Adipocyte (in vitro differentiated cells): Measurements from ENCODE around the gene NCOR2.

Experiments
- DNase-seq: peaks from one replicate; pipeline ENCODE4 v3.0.0-alpha.2; 2015; ENCODE audit warnings: low read depth
- H3K27me3 ChIP-seq: replicated peaks from 2 replicates; pipeline ENCODE4 v1.7.0; 2013; ENCODE audit warnings: mild to moderate bottlenecking, low read length, moderate library complexity; ENCODE audit not compliant: control insufficient read depth, insufficient read depth
- H3K36me3 ChIP-seq: 2 replicates; pipeline ENCODE4 v1.7.0; 2013; ENCODE audit warnings: low read length, mild to moderate bottlenecking, moderate library complexity; ENCODE audit not compliant: control insufficient read depth, insufficient read depth, severe bottlenecking
- H3K4me1 ChIP-seq: 2 replicates; pipeline ENCODE4 v1.7.0; 2013; ENCODE audit warnings: mild to moderate bottlenecking, low read length, moderate library complexity; ENCODE audit not compliant: control insufficient read depth, insufficient read depth
- H3K4me3 ChIP-seq: 2 replicates; pipeline ENCODE4 v1.7.0; 2013; ENCODE audit warnings: mild to moderate bottlenecking, low read length, moderate library complexity
- H3K9ac ChIP-seq: 2 replicates; pipeline ENCODE4 v1.7.0; 2013; ENCODE audit warnings: mild to moderate bottlenecking, low read length, moderate library complexity
- H3K9me3 ChIP-seq: 2 replicates; pipeline ENCODE4 v1.7.0; 2013; ENCODE audit warnings: mild to moderate bottlenecking, low read length, moderate library complexity; ENCODE audit not compliant: control insufficient read depth

Gene NCOR2

DNA sequence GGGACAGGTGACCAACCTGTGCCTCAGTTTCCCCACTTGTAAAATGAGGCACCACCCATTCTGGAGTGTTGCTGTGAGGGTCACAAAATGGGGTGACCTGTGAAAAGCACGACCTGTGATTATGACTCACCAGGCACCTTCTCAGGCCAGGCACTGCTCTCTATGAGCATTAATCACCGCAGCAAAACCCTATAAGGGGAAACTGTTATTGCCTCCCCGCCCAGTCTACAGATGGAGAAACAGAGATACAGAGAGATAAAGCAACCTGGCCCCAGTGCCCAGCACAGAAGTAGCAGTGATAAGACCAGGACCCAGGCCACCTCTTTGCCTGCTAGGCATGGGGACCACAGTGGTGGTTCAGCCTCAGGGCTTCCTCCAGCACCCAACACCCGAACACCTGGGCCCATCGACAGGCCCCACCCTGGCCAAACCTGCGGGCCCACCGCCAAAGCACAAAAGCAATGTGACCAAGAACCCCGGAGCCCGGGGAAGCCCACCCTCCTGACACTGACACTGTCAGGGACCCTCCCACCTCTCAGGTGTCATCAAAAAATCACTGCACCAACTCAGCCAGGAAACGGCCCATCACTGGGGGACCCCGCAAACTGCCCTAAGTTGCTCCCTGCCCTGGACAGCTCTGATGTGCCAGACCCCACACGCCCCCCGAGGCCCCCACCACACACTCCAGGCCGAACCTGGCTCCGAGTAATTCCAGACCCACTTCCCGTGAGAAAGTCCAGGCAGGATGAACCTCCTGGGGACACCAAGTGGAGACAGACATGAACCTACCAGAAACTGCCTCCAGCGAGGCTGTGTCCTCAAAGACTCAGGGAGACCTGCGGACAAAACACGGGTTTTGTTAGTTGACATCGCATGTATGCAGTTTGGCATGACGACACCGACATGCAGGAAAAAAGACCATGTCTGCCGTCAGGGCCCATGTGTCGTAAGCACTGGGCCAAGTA is 32.4 kb downstream of the NCOR2 start:
- no peaks in the 10 kb centered on the region for H3K27me3 ChIP-seq
- H3K9me3 ChIP-seq, result no peaks in the 10 kb centered on the region
- DNase-seq, result no peak
- H3K9ac ChIP-seq, result no peak overlapping the region
- peaks cover 28% of the 10 kb centered on the region for H3K4me1 ChIP-seq
- H3K4me3 ChIP-seq, result no peak overlapping the region
- H3K36me3 ChIP-seq, result no peaks in the 10 kb centered on the region

DNA sequence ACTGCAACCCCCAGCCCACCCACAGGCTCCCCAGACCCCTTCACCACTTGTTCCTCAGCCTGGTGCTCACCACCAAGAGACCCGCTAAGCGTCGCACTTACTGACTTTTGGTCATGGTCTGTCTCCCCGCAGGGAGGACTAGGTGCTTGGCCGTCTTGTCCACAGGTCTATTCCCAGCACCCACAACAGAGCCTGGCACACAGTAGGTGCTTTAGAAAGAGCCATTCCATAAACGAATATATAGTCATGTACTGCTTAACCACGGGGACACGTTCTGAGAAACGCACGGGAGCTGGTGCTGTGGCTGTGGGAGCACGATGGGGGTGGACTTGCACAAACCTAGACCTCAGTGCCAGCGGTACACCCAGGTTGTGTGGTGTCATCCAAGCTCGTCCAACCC is 34.0 kb downstream of the NCOR2 start:
- Histone ChIP-seq H3K4me1 (peaks cover 28% of the 10 kb centered on the region), H3K9me3 (no peaks in the 10 kb centered on the region), H3K27me3 (no peaks in the 10 kb centered on the region), H3K36me3 (no peaks in the 10 kb centered on the region), H3K9ac (no peak overlapping the region), H3K4me3 (no peak overlapping the region)
- no peak for DNase-seq

DNA sequence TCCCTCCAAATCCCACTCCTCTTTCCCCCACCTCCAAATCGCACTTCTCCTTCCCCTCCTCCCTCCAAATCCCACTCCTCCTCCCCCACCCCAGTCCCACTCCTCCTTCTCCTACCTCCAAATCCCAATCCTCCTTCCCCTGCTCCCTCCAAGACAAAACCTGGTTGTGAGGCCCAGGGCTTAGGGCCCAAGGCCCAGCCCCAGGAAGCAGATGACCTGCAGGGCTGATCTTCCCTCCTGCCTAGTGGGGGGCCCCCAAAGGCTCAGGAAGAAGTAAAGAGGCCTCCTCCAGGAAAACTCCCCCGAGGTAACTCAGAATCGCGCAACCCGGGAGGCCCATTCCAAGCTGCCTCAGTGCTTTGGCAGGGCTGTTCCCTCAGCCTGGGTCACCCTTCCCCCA is 34.4 kb downstream of the NCOR2 start:
- no peak overlapping the region for H3K9ac ChIP-seq
- H3K4me3 ChIP-seq, result no peak overlapping the region
- H3K36me3 ChIP-seq, result no peaks in the 10 kb centered on the region
- peaks cover 28% of the 10 kb centered on the region for H3K4me1 ChIP-seq
- DNase-seq, result no peak
- H3K27me3 ChIP-seq, result no peaks in the 10 kb centered on the region
- no peaks in the 10 kb centered on the region for H3K9me3 ChIP-seq

DNA sequence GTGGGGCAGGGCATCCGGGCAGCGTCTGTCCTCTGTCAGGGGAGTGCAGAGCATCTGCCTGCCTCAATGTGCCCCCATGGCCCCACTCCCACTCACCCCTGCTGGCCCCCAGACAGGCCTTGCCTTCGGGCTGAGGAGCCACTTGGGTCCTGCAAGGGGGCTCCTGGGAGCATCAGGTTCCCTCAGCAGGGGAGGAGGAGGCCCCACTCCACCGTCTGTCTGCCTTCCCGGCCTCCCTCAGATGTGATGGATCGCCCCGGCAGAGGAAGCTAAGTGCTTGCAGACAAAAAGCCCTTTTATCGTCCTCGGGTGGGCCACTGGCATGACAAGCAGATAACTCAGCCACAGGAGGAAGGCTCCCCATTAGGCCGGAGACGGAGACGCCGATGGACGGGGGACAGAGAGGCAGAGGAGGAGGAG is 35.1 kb downstream of the NCOR2 start:
- Histone ChIP-seq H3K4me3 (no peak overlapping the region), H3K4me1 (peaks cover 25% of the 10 kb centered on the region), H3K36me3 (no peaks in the 10 kb centered on the region), H3K9ac (no peak overlapping the region), H3K27me3 (no peaks in the 10 kb centered on the region), H3K9me3 (no peaks in the 10 kb centered on the region)
- no peak for DNase-seq

DNA sequence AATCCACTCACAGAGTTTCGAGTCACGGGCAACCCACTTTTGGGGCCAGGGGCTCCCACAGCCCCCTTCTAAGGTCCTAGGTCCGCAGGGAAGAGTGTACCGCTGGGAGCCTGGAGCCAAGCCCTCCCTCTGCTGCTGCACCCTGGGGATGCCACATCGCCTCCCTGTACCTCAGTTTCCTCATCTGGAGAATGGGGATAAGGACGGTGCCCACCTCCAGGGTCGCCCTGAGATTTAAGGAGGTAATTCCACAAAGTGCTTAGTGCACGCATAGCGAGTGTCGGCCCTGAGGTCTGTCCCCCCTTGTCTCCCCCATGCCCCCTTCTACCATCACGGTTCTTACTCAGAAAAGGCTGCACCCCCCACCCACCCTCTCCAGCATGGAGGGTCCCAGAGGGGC is 35.5 kb downstream of the NCOR2 start:
- Histone ChIP-seq H3K27me3 (no peaks in the 10 kb centered on the region), H3K4me1 (peaks cover 21% of the 10 kb centered on the region), H3K36me3 (no peaks in the 10 kb centered on the region), H3K9me3 (no peaks in the 10 kb centered on the region), H3K4me3 (no peak overlapping the region), H3K9ac (no peak overlapping the region)
- DNase-seq, result no peak

DNA sequence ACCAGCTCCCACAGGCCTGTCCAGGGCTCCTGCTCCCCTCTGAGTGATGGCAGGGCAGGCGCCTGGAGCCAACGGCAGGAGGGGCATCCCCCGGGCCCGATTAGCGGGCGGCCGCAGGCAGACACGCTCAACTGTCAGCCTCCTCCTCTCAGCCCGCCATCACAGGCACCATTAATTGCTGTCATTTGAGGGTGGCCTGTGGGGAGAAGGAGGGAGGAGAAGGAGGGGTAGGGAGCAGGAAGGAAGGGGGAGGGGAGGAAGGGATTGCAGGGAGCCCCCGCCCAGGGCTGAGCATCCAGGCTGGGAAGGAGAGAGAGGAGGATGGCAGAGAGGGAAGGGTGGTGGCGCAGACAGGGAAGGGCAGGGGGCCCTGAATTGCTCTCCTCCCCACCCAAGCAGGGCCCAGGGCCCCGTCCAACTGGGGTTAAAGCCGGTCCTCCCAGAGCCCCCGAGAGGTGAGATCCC is 36.1 kb downstream of the NCOR2 start:
- H3K4me3 ChIP-seq, result no peak overlapping the region
- DNase-seq, result no peak
- no peak overlapping the region for H3K9ac ChIP-seq
- no peaks in the 10 kb centered on the region for H3K27me3 ChIP-seq
- H3K4me1 ChIP-seq, result peaks cover 15% of the 10 kb centered on the region
- H3K9me3 ChIP-seq, result no peaks in the 10 kb centered on the region
- no peaks in the 10 kb centered on the region for H3K36me3 ChIP-seq

DNA sequence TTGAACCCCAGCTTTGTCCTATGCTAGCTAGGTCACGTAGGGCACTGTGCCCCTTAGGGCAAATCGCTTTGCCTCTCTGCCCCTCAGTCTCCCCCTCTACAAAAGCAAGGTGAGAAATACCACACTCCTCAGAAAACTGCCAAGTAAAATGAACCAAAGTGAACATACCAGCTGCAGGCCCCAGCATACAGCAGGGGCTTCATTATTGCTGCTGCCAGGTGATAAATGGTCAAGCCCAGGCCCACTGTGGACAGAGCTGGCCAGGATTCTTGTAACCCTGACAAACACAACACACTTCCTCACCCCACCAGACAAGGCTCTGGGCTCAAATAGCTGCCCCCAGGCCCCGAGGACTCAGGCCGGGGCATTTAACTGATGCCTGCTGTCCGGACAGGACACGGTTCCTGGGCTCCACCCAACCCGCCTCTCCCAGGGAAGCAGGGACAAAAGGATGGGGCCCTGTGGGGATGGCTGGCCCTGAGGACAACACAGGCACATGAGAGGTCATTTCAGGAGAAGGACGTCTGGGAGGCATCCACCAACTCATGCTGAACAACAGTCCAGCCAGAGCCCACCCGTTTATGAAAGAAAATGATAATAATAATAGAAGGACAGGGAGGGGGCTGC is 36.7 kb downstream of the NCOR2 start:
- H3K4me3 ChIP-seq, result no peak overlapping the region
- H3K9ac ChIP-seq, result no peak overlapping the region
- no peaks in the 10 kb centered on the region for H3K27me3 ChIP-seq
- H3K36me3 ChIP-seq, result no peaks in the 10 kb centered on the region
- H3K9me3 ChIP-seq, result no peaks in the 10 kb centered on the region
- H3K4me1 ChIP-seq, result peaks cover 13% of the 10 kb centered on the region
- DNase-seq, result no peak

DNA sequence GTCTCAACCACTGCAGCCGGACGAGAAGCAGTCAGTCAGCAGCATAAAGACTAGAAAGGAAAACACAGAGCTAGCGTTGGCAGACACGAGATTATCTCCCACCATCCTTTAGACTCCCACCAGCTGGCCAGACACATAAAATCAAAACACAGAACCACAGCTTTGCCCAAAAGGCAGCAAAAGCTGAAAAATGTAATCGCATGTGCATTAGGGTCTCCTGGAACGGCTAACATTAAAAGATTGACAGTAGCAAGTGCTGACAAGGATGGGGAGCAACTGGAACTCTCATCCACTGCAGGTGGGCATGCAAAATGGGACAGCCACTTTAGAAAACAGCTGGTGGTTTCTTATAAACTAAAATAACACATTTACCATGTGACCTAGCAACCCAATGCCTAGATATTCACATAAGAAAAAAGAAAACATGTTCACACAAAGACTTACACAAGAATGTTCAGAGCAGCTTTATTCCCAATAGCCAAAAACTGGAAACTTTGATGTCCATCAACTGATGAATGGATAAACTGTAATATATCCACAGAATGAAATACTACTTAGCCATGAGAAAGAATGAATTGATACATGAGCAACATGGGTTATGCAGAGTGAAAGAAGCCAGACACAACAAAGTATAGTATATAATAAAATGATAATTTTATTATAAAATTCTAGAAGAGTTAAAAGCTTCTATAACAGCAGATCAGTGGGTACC is 37.7 kb downstream of the NCOR2 start:
- Histone ChIP-seq H3K4me1 (peaks cover 17% of the 10 kb centered on the region), H3K9me3 (no peaks in the 10 kb centered on the region), H3K4me3 (no peak overlapping the region), H3K36me3 (no peaks in the 10 kb centered on the region), H3K9ac (no peak overlapping the region), H3K27me3 (no peaks in the 10 kb centered on the region)
- no peak for DNase-seq

DNA sequence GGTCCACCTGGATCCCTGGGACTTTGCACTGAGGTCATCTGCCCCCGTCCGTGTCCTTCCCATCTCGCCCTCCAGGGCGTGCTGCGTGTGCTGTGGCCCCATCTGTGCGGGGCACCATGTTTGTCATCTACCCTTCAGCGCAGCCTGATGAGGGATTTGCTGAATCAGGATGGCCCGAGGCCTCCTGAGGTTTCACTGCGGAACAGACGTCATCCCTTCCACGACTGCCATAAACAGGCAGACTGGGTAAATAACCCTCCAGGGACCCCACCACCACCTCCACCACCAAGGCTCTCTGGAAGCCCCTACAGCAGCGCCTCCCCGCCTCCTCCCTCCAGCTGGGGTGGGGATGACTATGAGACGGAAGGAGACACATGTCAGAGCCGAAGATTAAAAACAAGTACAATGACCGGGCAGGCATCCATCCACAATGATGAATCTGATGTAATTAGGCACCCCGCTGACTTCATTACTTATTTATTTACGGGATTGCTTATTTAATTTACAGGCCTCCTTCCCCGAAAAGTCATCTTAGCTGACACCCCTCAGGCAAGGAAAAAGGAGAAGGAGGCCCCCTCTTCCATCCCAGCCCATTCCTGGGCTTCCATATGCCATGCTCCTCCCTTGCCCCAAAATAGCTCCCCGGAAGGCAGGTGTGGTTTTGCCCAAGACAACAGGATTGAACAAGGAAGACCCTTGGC is 39.4 kb downstream of the NCOR2 start:
- no peak overlapping the region for H3K9ac ChIP-seq
- peaks cover 32% of the 10 kb centered on the region for H3K4me1 ChIP-seq
- no peak overlapping the region for H3K4me3 ChIP-seq
- no peaks in the 10 kb centered on the region for H3K36me3 ChIP-seq
- no peaks in the 10 kb centered on the region for H3K9me3 ChIP-seq
- no peaks in the 10 kb centered on the region for H3K27me3 ChIP-seq
- DNase-seq, result no peak

DNA sequence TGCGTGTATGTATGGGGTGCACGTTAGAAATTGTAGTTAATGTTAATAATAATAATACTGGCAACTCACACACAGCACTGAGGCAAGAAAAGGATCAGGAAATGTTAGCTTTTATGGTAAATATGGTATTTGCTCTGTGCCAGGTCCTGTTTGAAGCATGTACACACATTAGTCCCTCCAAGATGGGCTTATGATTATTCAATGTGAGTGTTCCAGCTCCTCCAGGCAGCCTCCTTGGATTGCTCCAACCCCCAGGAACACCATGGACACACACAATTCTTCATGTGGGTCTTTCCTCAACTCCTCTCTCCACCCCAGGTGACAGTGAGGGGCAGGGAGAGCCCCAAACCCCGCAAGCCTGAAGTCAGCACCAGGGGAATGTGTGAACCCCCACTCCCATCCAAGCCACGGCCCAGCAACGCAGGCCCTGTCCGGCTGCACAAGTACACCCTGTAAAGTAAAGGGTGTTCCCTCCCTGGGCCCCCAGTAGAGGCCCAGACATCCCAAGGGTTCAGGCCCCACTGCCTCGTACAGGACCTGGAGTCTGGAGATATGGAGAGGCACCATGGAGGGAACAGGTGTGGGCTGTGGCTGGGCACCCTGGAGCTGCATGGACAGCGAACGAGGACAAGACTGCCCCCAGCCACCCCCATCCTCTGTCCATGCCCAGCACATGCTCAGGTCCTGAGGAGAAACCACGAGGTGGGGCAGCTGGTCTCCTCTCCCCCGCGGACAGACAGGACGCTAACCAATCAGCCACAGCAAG is 41.3 kb downstream of the NCOR2 start:
- Histone ChIP-seq H3K36me3 (no peaks in the 10 kb centered on the region), H3K4me1 (peaks cover 34% of the 10 kb centered on the region), H3K4me3 (no peak overlapping the region), H3K27me3 (no peaks in the 10 kb centered on the region), H3K9me3 (no peaks in the 10 kb centered on the region), H3K9ac (no peak overlapping the region)
- no peak for DNase-seq
